HG02884 (cell line): ENCODE results near the gene MPDZ.

ENCODE experiments used
- ATAC-seq: cut with Tn5 transposase; IDR thresholded peaks from one replicate; pipeline ENCODE4 v1.9.1; 2021; ENCODE audit warnings: mild to moderate bottlenecking, moderate library complexity; ENCODE audit not compliant: unreplicated experiment

MPDZ gene

DNA sequence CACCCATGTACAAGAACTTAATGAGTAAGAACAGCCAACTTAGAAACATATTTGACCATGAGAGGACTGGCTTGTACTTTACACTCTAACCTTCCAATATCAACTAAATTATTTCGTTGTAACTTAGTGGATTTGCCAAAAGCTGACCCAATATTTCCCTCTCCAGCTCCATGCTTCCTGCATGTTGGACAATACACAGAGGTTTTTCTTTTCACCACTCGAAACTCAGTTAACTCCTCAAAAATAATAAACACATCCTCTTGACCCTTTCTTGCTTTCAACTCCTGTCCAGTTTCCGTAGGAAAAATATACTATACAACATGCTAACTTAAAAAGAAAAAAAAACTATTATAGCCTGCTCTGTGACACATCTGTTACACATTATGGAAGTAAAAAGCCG is 188.9 kb downstream of the MPDZ start:
- ATAC-seq: no peak

DNA sequence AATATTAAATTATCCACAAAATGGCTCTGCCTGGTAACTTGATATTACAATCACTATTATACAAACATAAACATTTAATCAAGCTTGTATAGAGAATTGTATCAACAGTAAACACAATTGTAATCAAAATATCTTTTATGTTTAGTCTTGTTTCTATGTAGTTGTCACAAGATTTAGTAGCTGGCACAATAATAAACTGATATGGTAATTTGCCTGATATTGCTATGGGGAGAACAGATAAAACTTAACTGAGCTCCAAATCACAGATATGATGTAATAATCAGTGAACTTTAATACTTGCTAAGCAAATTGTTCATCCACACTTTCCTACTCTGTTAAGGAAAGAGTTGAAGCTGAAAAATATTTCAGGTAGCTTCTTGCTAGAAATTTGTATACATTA is 189.8 kb downstream of the MPDZ start:
- ATAC-seq: no peak

DNA sequence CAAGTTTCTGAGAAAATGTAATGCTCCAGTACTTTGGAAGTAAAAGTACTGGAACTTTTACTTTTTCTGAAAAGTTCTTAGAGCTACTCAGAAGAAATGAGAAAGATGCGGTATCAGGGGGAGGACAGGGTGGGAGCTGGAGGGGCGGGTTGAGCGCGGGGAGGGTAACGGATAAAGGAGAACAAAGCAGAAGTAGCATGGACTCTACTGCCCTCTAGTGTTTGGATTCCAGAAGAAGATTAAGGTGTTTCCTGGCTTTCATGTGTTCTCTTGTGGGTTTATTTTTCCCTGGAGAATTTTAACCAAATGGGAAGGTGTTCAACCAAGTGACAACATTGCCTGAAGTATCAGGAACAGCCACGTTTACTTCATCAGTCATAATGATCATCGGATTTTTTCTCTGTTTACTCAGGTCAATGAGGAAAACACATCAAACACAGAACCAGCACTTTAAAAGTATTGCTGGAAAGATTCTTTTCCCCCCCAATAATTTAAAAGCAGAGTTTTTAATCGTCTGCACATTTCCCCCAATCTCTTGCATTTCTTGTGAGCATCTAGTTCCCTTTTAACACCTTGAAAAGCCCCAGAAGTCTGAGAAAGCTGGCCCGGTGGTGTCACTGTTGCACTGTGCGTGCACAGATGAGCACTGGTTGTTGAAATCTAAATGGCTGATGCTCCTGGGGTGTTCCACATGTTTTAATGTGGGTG is 190.6 kb downstream of the MPDZ start:
- peak; percentile 78 for ATAC-seq

DNA sequence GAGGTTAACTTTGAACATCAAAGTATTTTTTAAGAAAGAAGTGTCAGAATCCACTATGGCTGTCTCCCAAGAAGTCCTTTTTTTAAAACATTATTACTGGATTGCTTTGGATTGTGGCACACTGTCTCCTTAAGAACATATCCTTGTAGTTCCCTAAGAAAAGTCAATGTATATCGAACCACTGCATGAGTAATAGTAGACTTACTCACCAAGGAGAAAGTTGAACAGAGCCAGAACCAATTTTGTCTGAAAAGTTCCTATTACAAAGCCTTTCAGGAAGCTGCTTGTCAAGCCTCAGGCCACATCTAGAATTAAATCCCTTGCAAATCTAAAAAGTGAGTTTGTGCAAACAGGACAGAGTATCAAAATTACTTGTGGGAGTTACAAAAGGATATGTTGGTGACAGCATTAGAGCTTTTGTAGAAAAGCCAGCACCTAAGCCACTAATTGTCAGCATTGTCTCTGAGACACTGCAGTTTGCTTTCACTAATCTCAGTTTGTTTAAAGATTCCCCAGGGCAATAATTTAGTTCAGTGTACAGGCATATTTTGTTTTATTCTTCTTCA is 195.4 kb downstream of the MPDZ start:
- no peak for ATAC-seq

DNA sequence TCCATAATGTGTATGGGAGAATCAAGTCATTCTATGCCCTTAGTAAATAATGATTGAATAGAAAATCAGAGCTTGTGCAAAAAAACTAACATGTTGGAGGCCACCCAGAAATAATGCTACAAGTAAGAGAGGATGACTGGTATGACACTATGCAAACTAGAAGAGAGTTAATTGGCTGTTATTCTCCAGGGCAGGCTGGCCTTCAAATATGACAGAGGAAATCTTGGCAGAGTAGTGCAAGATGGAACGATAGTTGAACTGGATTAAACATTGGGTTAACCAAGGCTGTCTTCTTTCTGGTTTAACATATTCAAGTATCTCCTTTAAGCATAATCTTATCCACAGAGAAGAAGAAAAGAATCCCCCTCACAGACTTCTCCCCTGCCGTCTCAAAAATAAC is 196.1 kb downstream of the MPDZ start:
- ATAC-seq: no peak

DNA sequence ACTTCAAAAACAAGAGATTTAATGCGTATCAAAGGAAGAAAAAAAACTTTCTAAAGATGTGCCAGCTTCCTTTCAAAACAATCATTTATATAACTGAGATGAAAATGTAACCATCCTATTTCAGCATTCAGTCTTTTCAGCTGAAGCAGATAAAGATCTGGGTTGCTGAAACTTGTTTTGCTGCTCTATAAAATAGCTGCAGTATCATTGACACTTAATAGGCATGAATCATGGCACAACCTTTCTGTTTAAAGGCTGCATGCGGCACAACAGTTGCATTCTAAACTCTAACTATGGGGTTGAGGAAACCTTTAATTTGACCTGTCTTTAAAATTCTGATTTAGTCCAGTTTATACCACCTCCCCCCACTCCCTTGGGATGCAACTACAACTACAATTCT is 196.7 kb downstream of the MPDZ start:
- ATAC-seq: no peak

DNA sequence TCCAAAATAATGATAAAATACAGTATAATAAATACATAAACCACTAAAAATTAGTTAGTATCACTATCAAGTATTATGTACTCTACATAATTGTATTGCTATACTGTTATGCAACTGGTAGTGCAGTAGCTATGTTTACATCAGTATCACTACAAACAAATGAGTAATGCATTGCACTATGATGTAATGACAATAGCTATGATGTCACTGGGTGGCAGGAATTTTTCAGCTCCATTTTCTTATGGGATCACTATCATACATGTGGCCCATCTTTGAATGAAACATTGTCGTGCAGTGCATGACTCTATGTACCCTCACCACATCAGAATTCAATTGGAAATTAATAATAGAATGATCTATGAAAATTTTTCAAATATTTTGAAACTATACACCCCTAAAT is 201.3 kb downstream of the MPDZ start:
- no peak for ATAC-seq

DNA sequence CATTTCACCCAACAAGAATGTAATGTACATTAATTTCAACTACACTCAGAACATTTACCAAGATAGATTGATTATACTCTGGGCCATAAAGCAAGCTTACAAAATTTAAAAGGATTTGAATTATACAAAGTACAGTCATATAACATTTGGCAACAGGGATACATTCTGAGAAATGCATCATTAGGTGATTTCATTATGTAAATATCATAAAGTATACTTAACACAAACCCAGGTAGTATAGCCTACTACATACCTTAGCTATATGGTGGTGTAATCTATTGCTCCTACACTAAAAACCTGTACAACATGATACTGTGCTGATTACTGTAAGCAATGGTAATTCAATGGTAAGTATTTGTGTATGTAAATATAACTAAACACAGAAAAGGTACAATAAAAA is 202.9 kb downstream of the MPDZ start:
- ATAC-seq: no peak

DNA sequence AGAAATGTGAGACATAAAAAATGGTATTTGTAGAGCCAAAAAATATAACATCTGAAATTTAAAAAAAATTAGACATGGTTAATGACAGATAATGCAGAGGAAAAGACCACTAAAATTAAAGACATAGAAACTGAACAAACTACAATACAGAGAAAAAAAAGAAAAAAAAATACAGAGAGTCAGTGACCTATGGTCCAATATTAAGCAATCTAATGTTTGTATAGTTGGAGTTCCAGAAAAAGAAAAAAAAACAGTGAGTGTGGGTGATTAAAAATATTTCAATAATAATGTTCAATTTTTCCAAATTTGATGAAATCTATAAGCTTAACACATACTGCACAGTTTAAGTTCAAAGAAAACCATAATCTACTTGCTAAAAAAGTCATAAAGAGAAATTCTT is 207.6 kb downstream of the MPDZ start:
- no peak for ATAC-seq

DNA sequence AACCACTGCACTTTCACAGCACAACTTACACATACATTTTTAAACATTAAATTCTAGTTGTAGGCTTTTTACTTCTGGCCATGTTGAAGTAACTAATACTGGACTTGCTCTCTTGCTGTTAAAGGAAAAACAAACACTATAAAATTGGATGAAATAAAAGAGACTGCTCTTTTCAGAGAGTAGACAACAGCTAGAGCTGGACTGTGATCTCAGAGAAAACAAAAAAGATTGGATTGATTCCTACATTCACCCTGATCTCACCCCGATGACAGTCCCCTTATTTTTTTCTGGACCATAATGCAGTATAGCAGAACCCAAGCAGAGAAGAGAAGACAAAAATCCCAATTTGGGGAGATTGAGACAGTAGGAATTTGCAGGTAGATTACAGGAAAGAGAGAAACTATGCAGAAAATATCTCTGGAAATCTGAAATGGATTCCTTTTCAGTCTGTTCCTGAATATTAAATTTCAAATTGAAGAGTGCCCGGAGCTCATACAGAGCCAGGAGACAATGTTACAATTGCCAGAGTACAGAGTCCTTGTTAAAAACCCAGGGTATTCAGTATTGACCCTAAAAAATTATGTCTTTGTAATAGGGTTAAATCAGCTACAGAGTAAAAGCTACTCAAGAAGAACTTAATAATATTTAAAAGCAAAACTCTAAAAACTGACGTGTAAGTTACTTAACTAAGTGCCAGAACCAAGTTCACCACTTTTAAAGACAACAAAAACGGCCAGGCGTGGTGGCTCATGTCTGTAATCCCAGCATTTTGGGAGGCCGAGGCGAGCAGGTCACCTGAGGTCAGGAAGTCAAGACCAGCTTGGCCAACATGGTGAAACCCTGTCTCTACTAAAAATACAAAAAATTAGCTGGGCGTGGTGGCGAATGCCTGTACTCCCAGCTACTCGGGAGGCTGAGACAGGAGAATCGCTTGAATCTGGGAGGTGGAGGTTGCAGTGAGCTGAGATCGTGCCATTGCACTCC is 208.6 kb downstream of the MPDZ start:
- ATAC-seq: no peak

DNA sequence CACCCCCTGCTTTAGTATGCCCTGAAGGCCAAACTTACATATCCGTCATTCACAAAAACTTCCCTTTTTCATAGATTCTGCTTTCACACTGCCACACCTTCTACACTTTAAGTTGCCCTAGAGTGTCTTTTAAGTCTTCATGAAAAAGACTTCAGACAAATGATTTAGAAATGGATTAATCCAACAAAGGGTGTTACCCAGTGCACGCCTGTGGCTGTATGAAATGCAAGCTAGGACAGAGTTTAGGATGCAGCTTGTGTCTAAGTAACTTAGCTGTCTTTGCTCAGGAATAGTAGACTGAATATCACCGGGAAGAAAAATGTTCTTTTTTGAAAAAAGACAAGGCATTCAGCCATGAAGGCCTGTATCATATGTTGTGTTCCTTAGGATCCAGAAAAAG is 210.0 kb downstream of the MPDZ start:
- ATAC-seq: no peak

DNA sequence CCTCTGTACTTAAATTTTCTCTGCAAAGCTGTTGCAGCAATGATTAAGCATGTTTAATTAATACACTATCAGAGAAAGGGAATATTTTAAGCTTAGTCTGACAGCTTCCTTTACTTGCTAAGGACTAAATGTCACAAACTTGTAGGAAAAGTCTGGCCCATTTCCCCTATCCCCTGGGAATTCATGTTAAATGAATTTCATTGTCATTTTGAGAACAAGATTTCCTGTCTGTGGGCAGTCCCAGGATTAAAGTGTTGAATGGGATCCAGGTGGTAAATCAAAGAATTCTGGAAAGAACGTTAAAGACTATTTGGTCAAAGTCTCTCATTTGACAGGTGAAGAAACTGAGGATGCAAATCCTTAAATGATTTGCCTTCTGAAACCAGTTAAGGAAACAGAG is 214.8 kb downstream of the MPDZ start:
- ATAC-seq: no peak

DNA sequence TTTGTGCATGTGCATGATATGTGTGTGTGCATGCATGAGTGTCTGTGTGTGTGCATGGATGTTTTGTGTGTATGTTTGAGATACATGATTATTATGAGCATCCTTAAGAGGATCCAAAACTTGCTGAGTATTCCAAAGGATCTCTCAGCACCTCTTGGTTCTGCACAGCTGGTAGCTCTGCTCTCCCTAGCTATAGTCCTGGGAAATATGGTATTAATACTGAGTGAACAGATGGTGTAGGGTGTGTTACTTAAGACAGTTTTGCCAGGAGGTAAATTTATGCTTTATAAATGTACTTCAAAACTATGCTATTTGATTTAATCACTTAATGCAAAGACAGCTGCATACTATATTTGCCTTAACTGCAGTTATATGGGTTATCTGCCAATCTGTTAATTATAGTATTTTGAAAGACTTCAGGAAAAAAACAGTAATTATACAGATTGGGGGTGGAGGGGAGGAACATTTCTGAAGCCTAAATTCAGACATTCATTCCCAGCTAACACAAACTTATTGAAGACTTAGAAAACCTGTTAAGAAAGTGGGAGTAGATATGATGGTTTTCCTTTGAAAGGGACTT is 215.5 kb downstream of the MPDZ start:
- no peak for ATAC-seq

DNA sequence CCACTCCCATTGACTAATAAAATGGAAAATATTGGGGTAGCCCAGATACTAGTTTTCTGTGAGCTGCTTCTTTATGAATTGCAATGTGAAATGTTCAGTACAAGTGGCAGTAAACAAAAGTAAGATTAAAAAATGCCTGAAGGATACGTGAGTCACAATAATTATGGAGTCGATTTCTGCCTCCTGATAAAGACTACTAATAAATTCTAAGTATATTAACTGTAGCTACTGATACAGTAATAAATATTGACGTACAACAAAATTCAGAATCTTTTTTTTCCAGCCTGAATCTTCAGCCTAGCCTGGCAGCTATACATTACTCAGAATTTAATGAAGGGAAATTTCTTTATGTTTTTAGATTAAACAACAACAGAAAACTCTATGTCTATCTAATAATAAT is 218.1 kb downstream of the MPDZ start:
- ATAC-seq: no peak
